ENCODE data around the gene ATP2A1. TPM values are rescaled to one million over a fixed set of nuclear protein-coding genes. Genes with fewer than 3 reads are reported as not detected.

The ATP2A1 gene
- total and polyA plus RNA-seq, 2 donors (not counting 3 experiments of a cell fraction or from before 2014, with no cell fraction given), result 1.2 to 2.5 TPM

DNA sequence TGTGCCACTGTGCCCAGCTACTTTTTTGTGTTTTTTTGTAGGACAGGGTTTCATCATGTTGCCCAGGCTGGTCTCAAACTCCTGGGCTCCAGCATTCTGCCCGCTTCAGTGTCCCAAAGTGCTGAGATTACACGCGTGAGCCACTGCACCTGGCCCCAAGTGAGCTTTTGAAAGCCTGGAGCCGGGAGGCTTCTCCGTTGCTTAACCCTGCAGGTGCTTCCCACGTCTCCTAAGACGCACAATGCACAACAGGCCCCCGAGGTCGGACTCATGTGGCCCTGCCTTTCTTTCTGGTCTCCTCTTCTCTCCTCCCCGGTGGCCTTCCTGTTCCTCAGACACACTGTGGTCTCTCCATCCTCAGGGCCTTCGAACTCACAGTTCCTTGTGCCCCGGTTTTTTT is 34.3 kb downstream of the ATP2A1 start:
- no peaks in the 10 kb centered on the region for H3K9me3 ChIP-seq (replicated peaks; ENCODE audit: control insufficient read depth, insufficient read depth, low read length)
- no peaks in the 10 kb centered on the region for H4K20me1 ChIP-seq (replicated peaks; ENCODE audit: control insufficient read depth, extremely low read depth, insufficient read depth, low read length)
- H3K79me2 ChIP-seq (ENCODE audit: control insufficient read depth, insufficient read depth, low read length), result no peaks in the 10 kb centered on the region
- dilution Hi-C loops (cut with MboI; ENCODE audit: extremely low pct_ligation_motif_present, low sequenced_read_pairs), result no loop called here
- no peak overlapping the region for H3K9ac ChIP-seq (replicated peaks; ENCODE audit: extremely low read depth, insufficient read depth, low read length)
- no peak for FAIRE-seq
- no peak for DNase-seq (ENCODE audit: low read depth, low spot score)
- ChIA-PET CTCF (interaction anchor here (2.0 to 2.1 kb wide), 2 partner anchors 10 to 33 kb away, joined by 5 to 9 read pairs; no protein-coding TSS in a partner anchor), POLR2A (no interaction called here)
- no peak overlapping the region for H3K4me2 ChIP-seq (ENCODE audit: insufficient read depth, low read length)
- no peaks in the 10 kb centered on the region for H3K9me1 ChIP-seq (replicated peaks; ENCODE audit: control insufficient read depth, extremely low read depth, insufficient read depth, low read length)
- no peak overlapping the region for H2AFZ ChIP-seq (ENCODE audit: low read depth, low read length)
- no peak overlapping the region for H3K4me3 ChIP-seq (replicated peaks in 1 of 3; ENCODE audit: insufficient read depth in 1 of 3, low read depth in 1 of 3, low read length in 3 of 3)
- no peak for TF ChIP-seq EZH2 (IDR thresholded peaks at IDR 0.05; ENCODE audit: borderline replicate concordance, low read depth, low read length, severe bottlenecking)
- no peak for TF ChIP-seq JUN (IDR thresholded peaks at IDR 0.05; ENCODE audit: borderline replicate concordance, insufficient read depth, insufficient read length, low read depth)
- TF ChIP-seq, protein P1, sequence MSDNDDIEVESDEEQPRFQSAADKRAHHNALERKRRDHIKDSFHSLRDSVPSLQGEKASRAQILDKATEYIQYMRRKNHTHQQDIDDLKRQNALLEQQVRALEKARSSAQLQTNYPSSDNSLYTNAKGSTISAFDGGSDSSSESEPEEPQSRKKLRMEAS (IDR thresholded peaks at IDR 0.05; ENCODE audit: insufficient read depth, insufficient read length), result no peak
- TF ChIP-seq MYC (IDR thresholded peaks at IDR 0.05; ENCODE audit: low read depth, low read length), result no peak
- TF ChIP-seq, protein P2, sequence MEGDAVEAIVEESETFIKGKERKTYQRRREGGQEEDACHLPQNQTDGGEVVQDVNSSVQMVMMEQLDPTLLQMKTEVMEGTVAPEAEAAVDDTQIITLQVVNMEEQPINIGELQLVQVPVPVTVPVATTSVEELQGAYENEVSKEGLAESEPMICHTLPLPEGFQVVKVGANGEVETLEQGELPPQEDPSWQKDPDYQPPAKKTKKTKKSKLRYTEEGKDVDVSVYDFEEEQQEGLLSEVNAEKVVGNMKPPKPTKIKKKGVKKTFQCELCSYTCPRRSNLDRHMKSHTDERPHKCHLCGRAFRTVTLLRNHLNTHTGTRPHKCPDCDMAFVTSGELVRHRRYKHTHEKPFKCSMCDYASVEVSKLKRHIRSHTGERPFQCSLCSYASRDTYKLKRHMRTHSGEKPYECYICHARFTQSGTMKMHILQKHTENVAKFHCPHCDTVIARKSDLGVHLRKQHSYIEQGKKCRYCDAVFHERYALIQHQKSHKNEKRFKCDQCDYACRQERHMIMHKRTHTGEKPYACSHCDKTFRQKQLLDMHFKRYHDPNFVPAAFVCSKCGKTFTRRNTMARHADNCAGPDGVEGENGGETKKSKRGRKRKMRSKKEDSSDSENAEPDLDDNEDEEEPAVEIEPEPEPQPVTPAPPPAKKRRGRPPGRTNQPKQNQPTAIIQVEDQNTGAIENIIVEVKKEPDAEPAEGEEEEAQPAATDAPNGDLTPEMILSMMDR (IDR thresholded peaks at IDR 0.05; ENCODE audit: extremely low read depth in 1 of 2, insufficient read depth in 1 of 2, low read depth in 1 of 2, low read length in 2 of 2), result no peak
- no peak for TF ChIP-seq GATA2 (IDR thresholded peaks at IDR 0.05; ENCODE audit: insufficient read depth, insufficient read length, low read depth, low read length)
- no peak for TF ChIP-seq POLR2AphosphoS5 (IDR thresholded peaks at IDR 0.05; ENCODE audit: insufficient read depth, low read depth, low read length)
- TF ChIP-seq POLR2A (IDR thresholded peaks at IDR 0.05; ENCODE audit: low read depth, low read length), result no peak
- intact Hi-C loops (cut with micrococcal nuclease), result no loop called here
- H3K27ac ChIP-seq (ENCODE audit: insufficient read depth, low read depth, low read length), result no peak overlapping the region
- H3K4me1 ChIP-seq (ENCODE audit: control insufficient read depth, extremely low read depth, insufficient read depth, low read length), result no peaks in the 10 kb centered on the region
- no TSS peak for BruUV-seq (replicated peaks)
- H3K27me3 ChIP-seq (ENCODE audit: control insufficient read depth in 2 of 2, insufficient read depth in 2 of 2, low read length in 2 of 2), result no peaks in the 10 kb centered on the region
- H3K36me3 ChIP-seq (ENCODE audit: control insufficient read depth in 2 of 2, extremely low read depth in 1 of 2, insufficient read depth in 2 of 2, low read length in 2 of 2), result peaks cover 0 to 26% of the 10 kb centered on the region in 2 experiments
